ENCODE measurements around the gene IFITM1. TPM values are rescaled to one million over a fixed set of nuclear protein-coding genes. Genes with fewer than 3 reads are reported as not detected.

The IFITM1 gene
- total and polyA plus RNA-seq, 2 of the 13 experiments (the other 11 are each of a cell fraction or from before 2014, with no cell fraction given): 0.38 to 11.1 TPM

GRCh38 chr11:281486-282161 is 32.2 kb upstream of the IFITM1 start (continued):
- no peak for TF ChIP-seq ZNF800 (CRISPR knock-in tag; IDR thresholded peaks at IDR 0.05)
- no peak for TF ChIP-seq ZNF414 (CRISPR knock-in tag; IDR thresholded peaks at IDR 0.05)
- TF ChIP-seq ZNF747 (CRISPR knock-in tag; IDR thresholded peaks at IDR 0.05; ENCODE audit: borderline replicate concordance): no peak

- 17% methylated on average over 4 of the region's 4 CpGs for WGBS (ENCODE audit: low lambda C conversion rate)
- Histone ChIP-seq H3K27me3 (ENCODE audit: control insufficient read depth in 1 of 2, insufficient read depth in 2 of 2, low read length in 2 of 2) (peaks cover 9 to 86% of the 10 kb centered on the region in 2 experiments), H3K9me3 (ENCODE audit: low read length) (no peaks in the 10 kb centered on the region), H3K79me2 (ENCODE audit: insufficient read depth, low read length) (no peaks in the 10 kb centered on the region), H2AFZ (ENCODE audit: low read length) (no peak overlapping the region), H3K4me2 (ENCODE audit: low read depth, low read length) (no peak overlapping the region), H4K20me1 (ENCODE audit: insufficient read depth, low read length) (no peaks in the 10 kb centered on the region), H3K36me3 (replicated peaks in 1 of 2; ENCODE audit: control insufficient read depth in 1 of 2, insufficient read depth in 2 of 2, low read length in 2 of 2) (no peaks in the 10 kb centered on the region), H3K27ac (ENCODE audit: extremely low read length, insufficient read depth, low read length) (no peak overlapping the region), H3K4me1 (ENCODE audit: insufficient read depth, low read length) (peaks cover 20% of the 10 kb centered on the region), H3K4me3 (replicated peaks in 1 of 3; ENCODE audit: insufficient read depth in 1 of 3, low read depth in 2 of 3, low read length in 3 of 3) (no peak overlapping the region), H3K9ac (ENCODE audit: insufficient read depth, low read depth, low read length) (no peak overlapping the region)
- FAIRE-seq (no peak), DNase-seq (ENCODE audit: low spot score) (no peak), ATAC-seq (no peak)
- in situ Hi-C loops (cut with HindIII; ENCODE audit: extremely low pct_ligation_motif_present, low pct_unique_long_range_greater_than_20kb) (no loop called here), intact Hi-C loops (cut with micrococcal nuclease; ENCODE audit: unreplicated experiment) (no loop called here)
- TF ChIP-seq SUZ12 (IDR thresholded peaks at IDR 0.05; ENCODE audit: low read depth, low read length): no peak
- TF ChIP-seq MZF1 (CRISPR knock-in tag; IDR thresholded peaks at IDR 0.05; ENCODE audit: borderline replicate concordance): no peak
- TF ChIP-seq, protein P1, sequence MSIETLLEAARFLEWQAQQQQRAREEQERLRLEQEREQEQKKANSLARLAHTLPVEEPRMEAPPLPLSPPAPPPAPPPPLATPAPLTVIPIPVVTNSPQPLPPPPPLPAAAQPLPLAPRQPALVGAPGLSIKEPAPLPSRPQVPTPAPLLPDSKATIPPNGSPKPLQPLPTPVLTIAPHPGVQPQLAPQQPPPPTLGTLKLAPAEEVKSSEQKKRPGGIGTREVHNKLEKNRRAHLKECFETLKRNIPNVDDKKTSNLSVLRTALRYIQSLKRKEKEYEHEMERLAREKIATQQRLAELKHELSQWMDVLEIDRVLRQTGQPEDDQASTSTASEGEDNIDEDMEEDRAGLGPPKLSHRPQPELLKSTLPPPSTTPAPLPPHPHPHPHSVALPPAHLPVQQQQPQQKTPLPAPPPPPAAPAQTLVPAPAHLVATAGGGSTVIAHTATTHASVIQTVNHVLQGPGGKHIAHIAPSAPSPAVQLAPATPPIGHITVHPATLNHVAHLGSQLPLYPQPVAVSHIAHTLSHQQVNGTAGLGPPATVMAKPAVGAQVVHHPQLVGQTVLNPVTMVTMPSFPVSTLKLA (IDR thresholded peaks at IDR 0.05): no peak
- no peak for TF ChIP-seq HCFC1 (IDR thresholded peaks at IDR 0.05; ENCODE audit: low read depth, low read length)
- no peak for TF ChIP-seq TCF7 (IDR thresholded peaks at IDR 0.05; ENCODE audit: low read depth)
- no peak for TF ChIP-seq NFIC (IDR thresholded peaks at IDR 0.05; ENCODE audit: low read length)
- no peak for TF ChIP-seq CSRNP1 (CRISPR knock-in tag; IDR thresholded peaks at IDR 0.05)
- ChIA-PET CTCF (ENCODE audit: low intra/inter-chr PET ratio, low total read pairs) (no interaction called here), POLR2A (no interaction called here)
- BruUV-seq (replicated peaks): no TSS peak
Measured at GRCh38 chr11:282171-282570, 31.7 kb upstream of the IFITM1 start.
